Measurements from ENCODE around the gene WDR62.

Gene WDR62

DNA sequence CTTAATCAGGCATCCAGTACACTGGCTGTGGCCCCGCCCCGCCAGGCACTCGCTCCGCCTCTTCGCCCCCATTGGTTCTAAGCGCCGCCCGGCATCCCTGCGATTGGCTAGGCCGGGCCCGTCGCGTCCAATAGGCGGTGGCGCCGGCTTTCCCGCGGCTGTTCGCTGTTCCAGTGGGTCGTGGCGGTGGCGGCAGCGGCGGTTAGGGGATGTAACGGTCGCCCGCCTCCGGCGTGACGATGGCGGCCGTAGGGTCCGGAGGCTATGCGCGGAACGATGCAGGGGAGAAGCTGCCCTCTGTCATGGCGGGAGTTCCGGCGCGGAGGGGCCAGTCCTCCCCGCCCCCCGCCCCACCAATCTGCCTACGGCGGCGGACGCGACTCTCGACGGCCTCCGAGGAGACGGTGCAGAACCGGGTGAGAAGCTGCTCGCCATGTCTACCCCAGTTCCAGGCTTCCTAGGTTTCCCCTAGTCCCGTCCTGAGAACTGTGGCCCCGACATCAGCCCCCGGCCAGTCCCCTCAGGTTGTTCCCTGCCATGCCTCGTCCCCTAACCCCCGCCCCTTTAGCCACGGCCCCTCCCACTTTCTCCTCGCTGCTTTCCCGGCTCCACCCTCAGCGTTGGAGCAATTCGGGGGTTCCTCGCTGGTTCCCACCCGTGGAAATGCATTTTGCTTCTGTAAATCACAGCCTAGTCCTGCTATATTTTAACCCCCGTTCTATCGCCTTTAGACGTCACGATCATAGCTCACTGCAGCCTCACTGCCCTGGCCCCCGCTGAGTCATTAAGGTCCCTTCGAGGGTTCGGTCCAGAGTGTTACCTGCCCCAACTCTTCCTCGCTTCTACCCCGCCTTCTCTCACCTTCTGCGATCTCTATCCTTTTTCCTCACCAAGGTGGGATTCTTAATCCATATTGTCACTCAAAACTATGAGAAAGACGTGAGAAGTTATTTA, at the start of gene WDR62:
Gene WDR62 (plus strand): TSS at position 165 of the 954 bp plus-strand sequence. CDS start 75 bp downstream, at position 240.
- peak within 1 kb of the TSS; percentile 94 for H3K4me3 ChIP-seq (ENCODE audit: low read length)
- no peaks in the 10 kb centered on the region for H3K4me1 ChIP-seq (ENCODE audit: control insufficient read depth, insufficient read depth, low read length)
- no peaks in the 10 kb centered on the region for H3K27me3 ChIP-seq (ENCODE audit: control insufficient read depth, insufficient read depth, low read length)

GRCh38 chr19:36006955-36007354, 47.7 kb upstream of the WDR62 start:
- no peak overlapping the region for H3K9ac ChIP-seq (ENCODE audit: low read length)

More for the DNA sequence above, at the start of gene WDR62:
- Histone ChIP-seq H3K36me3 (ENCODE audit: control insufficient read depth, insufficient read depth, low read length) (no peaks in the 10 kb centered on the region), H3K9ac (ENCODE audit: low read length) (peak within 1 kb of the TSS; percentile 61), H3K27ac (ENCODE audit: low read depth, low read length) (peak within 1 kb of the TSS; percentile 93)

GRCh38 chr19:36008336-36008978, 46.2 kb upstream of the WDR62 start, which contains the start of gene SYNE4:
TSS of gene SYNE4 (minus strand) at chr19:36008813. CDS start at chr19:36008681, 132 bp downstream.
- Histone ChIP-seq H3K9ac (ENCODE audit: low read length) (peak within 1 kb of the TSS; percentile 24), H3K4me3 (ENCODE audit: low read length) (peak within 1 kb of the TSS; percentile 55), H3K4me1 (ENCODE audit: control insufficient read depth, insufficient read depth, low read length) (peaks cover 7% of the 10 kb centered on the region), H3K27me3 (ENCODE audit: control insufficient read depth, insufficient read depth, low read length) (no peaks in the 10 kb centered on the region), H3K27ac (ENCODE audit: low read depth, low read length) (peak within 1 kb of the TSS; percentile 48), H3K36me3 (ENCODE audit: control insufficient read depth, insufficient read depth, low read length) (no peaks in the 10 kb centered on the region)

More at GRCh38 chr19:36006955-36007354, 47.7 kb upstream of the WDR62 start:
- H3K4me3 ChIP-seq (ENCODE audit: low read length) = no peak overlapping the region
- peaks cover 2% of the 10 kb centered on the region for H3K36me3 ChIP-seq (ENCODE audit: control insufficient read depth, insufficient read depth, low read length)
- no peak overlapping the region for H3K27ac ChIP-seq (ENCODE audit: low read depth, low read length)
- H3K4me1 ChIP-seq (ENCODE audit: control insufficient read depth, insufficient read depth, low read length) = peaks cover 2% of the 10 kb centered on the region
- H3K27me3 ChIP-seq (ENCODE audit: control insufficient read depth, insufficient read depth, low read length) = no peaks in the 10 kb centered on the region

- Histone ChIP-seq H3K27ac (ENCODE audit: low read depth, low read length) (peak overlapping the region; percentile 48), H3K9ac (ENCODE audit: low read length) (peak overlapping the region; percentile 24), H3K4me1 (ENCODE audit: control insufficient read depth, insufficient read depth, low read length) (peaks cover 7% of the 10 kb centered on the region), H3K36me3 (ENCODE audit: control insufficient read depth, insufficient read depth, low read length) (no peaks in the 10 kb centered on the region), H3K27me3 (ENCODE audit: control insufficient read depth, insufficient read depth, low read length) (no peaks in the 10 kb centered on the region), H3K4me3 (ENCODE audit: low read length) (peak overlapping the region; percentile 55)
Observed at GRCh38 chr19:36009220-36009619, 45.5 kb upstream of the WDR62 start.

DNA sequence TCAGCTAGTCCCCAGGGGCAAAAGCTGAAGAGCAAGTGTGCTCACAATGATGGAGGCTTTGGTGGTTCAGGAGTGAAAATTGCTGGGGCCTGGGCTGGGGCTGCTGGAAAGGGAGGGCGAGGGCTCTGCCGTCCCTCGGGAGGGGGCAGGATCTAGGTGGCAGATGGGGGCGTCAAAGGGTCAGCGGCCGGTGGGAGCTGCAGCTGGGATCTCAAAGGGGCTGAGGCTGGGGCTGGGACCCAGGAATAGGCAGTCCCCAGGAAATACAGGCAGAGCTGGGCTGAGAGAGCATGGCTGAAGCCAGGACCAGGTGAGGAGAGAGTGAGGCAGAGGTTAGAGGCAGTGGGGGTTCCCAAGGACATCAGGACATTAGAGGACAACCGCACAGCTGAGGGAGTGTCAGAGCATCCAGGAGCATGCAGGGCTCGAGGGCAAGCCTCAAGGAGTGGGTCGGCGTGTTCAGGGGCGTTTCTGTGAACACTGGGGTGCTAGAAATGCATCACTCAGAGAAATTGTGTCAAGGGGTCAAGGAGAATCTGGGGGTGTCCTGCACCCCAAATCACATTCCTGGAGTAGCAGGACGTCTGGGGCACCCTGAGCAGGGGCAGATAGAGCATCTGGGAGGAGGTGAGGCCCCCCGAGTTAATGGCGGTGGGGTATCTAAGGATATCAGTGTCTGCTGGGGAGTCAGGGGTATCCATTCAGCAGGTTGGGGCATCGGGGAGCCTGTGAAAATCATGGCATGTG, 44.9 kb upstream of the WDR62 start:
- Histone ChIP-seq H3K27me3 (ENCODE audit: control insufficient read depth, insufficient read depth, low read length) (no peaks in the 10 kb centered on the region), H3K4me3 (ENCODE audit: low read length) (peak overlapping the region; percentile 55), H3K9ac (ENCODE audit: low read length) (peak overlapping the region; percentile 24), H3K27ac (ENCODE audit: low read depth, low read length) (peak overlapping the region; percentile 48), H3K4me1 (ENCODE audit: control insufficient read depth, insufficient read depth, low read length) (peaks cover 9% of the 10 kb centered on the region), H3K36me3 (ENCODE audit: control insufficient read depth, insufficient read depth, low read length) (no peaks in the 10 kb centered on the region)

DNA sequence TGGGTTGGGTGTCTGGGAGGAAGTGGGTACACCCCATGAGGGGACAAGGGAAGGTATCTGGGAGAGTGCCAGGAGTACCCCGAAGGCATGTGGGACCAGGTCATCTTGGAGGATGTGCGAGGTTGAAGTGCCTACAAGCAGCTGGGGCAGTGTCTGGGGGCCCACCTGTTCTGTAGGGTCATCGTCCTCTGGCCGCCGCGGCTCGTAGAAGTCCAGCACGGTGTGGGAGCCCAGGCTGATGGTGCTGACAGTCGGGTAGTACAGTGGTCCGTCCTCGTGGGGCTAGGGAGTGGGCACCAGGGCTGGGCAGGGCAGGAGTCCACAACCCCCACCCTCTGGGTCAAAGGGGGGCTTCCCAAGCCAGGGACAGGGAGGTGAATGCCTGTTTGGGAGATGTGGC, 44.3 kb upstream of the WDR62 start:
- Histone ChIP-seq H3K27ac (ENCODE audit: low read depth, low read length) (no peak overlapping the region), H3K4me3 (ENCODE audit: low read length) (no peak overlapping the region), H3K27me3 (ENCODE audit: control insufficient read depth, insufficient read depth, low read length) (no peaks in the 10 kb centered on the region), H3K9ac (ENCODE audit: low read length) (no peak overlapping the region), H3K4me1 (ENCODE audit: control insufficient read depth, insufficient read depth, low read length) (peaks cover 9% of the 10 kb centered on the region), H3K36me3 (ENCODE audit: control insufficient read depth, insufficient read depth, low read length) (no peaks in the 10 kb centered on the region)

- peaks cover 4% of the 10 kb centered on the region for H3K36me3 ChIP-seq (ENCODE audit: control insufficient read depth, insufficient read depth, low read length)
- H3K4me1 ChIP-seq (ENCODE audit: control insufficient read depth, insufficient read depth, low read length) = peaks cover 9% of the 10 kb centered on the region
- peak overlapping the region; percentile 51 for H3K27ac ChIP-seq (ENCODE audit: low read depth, low read length)
Observed at GRCh38 chr19:36013280-36014011, 41.3 kb upstream of the WDR62 start.

GRCh38 chr19:36014012-36014924, 40.4 kb upstream of the WDR62 start, which contains the start of gene ALKBH6:
TSS of gene ALKBH6 (minus strand) at chr19:36014213. CDS start at chr19:36013397, 816 bp downstream.
- peak within 1 kb of the TSS; percentile 51 for H3K27ac ChIP-seq (ENCODE audit: low read depth, low read length)
- peaks cover 6% of the 10 kb centered on the region for H3K36me3 ChIP-seq (ENCODE audit: control insufficient read depth, insufficient read depth, low read length)
- H3K27me3 ChIP-seq (ENCODE audit: control insufficient read depth, insufficient read depth, low read length) = no peaks in the 10 kb centered on the region
- H3K9ac ChIP-seq (ENCODE audit: low read length) = peak within 1 kb of the TSS; percentile 39
- peaks cover 9% of the 10 kb centered on the region for H3K4me1 ChIP-seq (ENCODE audit: control insufficient read depth, insufficient read depth, low read length)
- H3K4me3 ChIP-seq (ENCODE audit: low read length) = peak within 1 kb of the TSS; percentile 74

More at GRCh38 chr19:36013280-36014011, 41.3 kb upstream of the WDR62 start:
- Histone ChIP-seq H3K9ac (ENCODE audit: low read length) (peak overlapping the region; percentile 39), H3K4me3 (ENCODE audit: low read length) (peak overlapping the region; percentile 74), H3K27me3 (ENCODE audit: control insufficient read depth, insufficient read depth, low read length) (no peaks in the 10 kb centered on the region)

DNA sequence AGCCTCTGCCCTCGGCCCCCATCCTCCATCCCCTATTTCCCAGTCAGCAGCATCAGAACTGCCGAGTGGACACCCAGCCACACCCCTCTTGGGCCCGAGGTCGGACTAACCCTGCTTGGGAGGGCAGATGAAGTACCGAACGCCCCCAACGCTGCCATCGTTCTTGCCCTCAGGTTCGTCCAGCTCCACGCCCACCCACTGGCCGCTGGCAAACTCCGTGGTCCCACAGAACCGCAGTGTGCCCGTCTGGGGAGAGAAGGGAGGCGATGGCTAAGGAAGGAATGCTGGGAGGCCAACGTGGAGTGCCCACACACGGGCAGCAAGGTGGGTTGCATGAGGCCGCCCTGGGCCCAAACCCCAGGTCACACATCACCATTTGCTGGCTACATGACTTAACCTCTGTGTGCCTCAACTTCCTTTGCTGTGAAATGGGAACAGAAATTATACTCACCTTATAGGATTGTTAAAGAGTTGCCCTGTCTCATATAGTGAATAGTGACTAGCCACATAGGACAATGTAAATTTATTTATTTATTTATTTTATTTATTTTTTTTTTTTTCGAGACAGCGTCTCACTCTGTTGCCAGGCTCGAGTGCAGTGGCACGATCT, 35.5 kb upstream of the WDR62 start:
- H3K4me1 ChIP-seq (ENCODE audit: control insufficient read depth, insufficient read depth, low read length) = peaks cover 3% of the 10 kb centered on the region
- H3K36me3 ChIP-seq (ENCODE audit: control insufficient read depth, insufficient read depth, low read length) = peaks cover 6% of the 10 kb centered on the region
- H3K4me3 ChIP-seq (ENCODE audit: low read length) = no peak overlapping the region
- no peak overlapping the region for H3K27ac ChIP-seq (ENCODE audit: low read depth, low read length)
- no peak overlapping the region for H3K9ac ChIP-seq (ENCODE audit: low read length)
- no peaks in the 10 kb centered on the region for H3K27me3 ChIP-seq (ENCODE audit: control insufficient read depth, insufficient read depth, low read length)

GRCh38 chr19:36023432-36023831, 31.3 kb upstream of the WDR62 start:
- H3K27ac ChIP-seq (ENCODE audit: low read depth, low read length) = no peak overlapping the region
- H3K36me3 ChIP-seq (ENCODE audit: control insufficient read depth, insufficient read depth, low read length) = peaks cover 8% of the 10 kb centered on the region

More at GRCh38 chr19:36023432-36023831, 31.3 kb upstream of the WDR62 start:
- H3K4me1 ChIP-seq (ENCODE audit: control insufficient read depth, insufficient read depth, low read length) = no peaks in the 10 kb centered on the region
- H3K27me3 ChIP-seq (ENCODE audit: control insufficient read depth, insufficient read depth, low read length) = no peaks in the 10 kb centered on the region
- no peak overlapping the region for H3K9ac ChIP-seq (ENCODE audit: low read length)
- no peak overlapping the region for H3K4me3 ChIP-seq (ENCODE audit: low read length)

Measured in rectal smooth muscle tissue (tissue), 1 donor.